HTR-8/SVneo (cell line): ENCODE results near the gene TCAF2.
"Not testable (repeated sequence)": the region's sequence is repeated elsewhere in the genome, so short reads cannot be mapped to it uniquely, and the experiment has no call there.

Experiments used
- DNase-seq: peaks from one replicate; pipeline ENCODE4 v3.0.0; 2011; ENCODE audit warnings: low spot score, mixed read lengths; ENCODE audit not compliant: insufficient read length
- FAIRE-seq: peaks from 2 replicates; lab custom pipeline; 2011; peaks lifted over from hg19 to GRCh38; lab: Jason Lieb, UNC

TCAF2 gene

DNA sequence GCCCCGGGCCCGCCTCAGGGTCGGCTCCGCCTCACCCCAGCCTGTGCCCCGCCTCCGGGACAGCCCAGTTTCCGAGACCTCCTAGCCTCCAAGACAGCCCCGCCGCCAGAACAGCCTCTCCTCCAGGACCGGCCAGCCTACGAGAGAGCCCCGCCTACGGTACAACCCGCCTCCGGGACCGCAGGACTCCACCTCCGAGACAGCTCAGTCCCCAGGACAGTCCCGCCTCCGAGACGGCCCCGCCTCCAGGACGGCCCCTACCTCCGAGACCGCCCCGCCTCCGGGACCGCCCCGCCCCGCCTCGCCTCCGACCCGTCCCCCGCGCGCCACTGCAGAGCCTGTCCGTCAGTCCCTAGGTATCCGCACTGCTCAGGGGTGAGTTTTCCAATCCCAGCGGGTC is at the start of gene TCAF2:
TSS of gene TCAF2 (plus strand) at position 329 of the 400 bp plus-strand sequence.
- not testable (repeated sequence) for FAIRE-seq, DNase-seq

DNA sequence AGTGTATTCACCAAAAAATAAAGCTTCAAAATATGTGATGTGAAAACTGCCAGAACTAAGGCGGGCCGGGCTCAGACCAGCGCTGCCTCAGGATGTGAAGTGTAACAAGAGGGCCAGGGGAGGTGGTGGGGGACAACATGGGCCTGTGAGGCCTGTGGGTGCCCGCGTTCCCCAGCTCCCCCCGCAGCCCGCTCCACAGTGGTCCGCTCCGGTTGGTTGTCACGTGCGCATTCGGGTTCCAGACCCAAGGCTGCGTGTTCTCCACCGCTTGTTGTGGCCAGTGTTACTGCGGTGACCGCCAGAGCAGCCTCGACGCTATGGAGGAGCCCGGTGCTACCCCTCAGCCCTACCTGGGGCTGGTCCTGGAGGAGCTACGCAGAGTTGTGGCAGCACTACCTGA is 49.3 kb upstream of the TCAF2 start, which contains the start of gene CTAGE15:
TSS of gene CTAGE15 (plus strand) at position 301 of the 400 bp plus-strand sequence. CDS start at position 318, 17 bp downstream.
- FAIRE-seq, DNase-seq: not testable (repeated sequence)

DNA sequence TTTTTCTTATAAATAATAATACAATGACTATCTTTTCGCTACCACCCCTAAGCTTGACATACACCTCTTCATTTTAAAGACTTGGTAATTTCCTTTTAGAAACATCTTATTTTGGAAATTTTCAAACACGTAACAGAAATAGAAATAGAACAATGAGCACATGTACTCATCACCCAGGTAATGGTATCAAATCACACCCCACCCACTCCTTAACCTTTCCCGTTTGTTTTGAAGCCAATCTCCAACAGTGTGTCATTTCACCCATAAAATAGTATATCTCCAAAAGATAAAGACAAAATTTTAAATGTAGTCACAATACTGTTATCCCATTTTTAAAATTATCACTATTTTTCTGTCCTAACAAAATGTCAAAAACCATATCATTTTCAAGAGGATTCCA is 32.6 kb upstream of the TCAF2 start:
- not testable (repeated sequence) for FAIRE-seq, DNase-seq

DNA sequence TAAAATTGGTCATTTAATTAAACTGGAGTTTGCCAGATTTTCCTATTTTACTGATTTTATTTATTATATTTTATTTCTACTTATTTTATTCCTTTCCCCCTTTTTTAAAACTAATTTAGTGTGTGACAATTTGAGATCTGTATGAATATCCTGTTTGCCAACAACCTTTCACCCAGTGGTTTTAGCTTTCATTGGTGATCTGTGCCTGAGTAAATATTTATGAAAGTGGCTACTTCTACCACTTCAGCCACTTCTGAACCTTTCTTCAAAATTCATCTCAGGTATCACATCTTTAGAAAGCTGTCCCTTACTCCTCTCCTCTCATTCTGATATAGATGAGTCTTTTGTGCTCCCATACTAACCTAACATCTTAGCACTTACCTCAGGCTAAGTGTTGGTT is 30.9 kb upstream of the TCAF2 start:
- not testable (repeated sequence) for FAIRE-seq, DNase-seq

GRCh38 chr7:143598086-143598485 is 22.7 kb upstream of the TCAF2 start:
- not testable (repeated sequence) for FAIRE-seq, DNase-seq

DNA sequence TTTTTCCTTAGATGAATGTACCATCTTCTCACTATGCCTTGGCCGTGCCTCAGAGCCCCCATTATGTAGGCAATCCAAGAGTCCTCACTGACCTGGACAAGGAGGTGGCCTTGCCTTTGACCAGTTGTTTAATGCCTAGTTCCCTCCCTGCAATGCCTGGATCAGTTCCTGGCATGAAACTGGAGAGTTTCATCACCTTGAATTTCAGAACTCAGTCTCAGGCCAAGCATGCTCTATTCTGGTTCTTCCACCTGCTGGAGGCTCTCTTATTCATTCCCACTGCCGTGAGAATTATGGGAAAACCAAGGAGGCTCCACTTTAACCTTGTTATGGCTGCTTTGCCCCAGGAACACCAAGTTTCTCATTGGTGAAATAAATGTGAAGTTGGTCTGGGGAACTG is 17.2 kb upstream of the TCAF2 start:
- FAIRE-seq, result not testable (repeated sequence)

GRCh38 chr7:143606088-143606487 is 14.7 kb upstream of the TCAF2 start:
- FAIRE-seq, result not testable (repeated sequence)

More for the DNA sequence above, 17.2 kb upstream of the TCAF2 start:
- not testable (repeated sequence) for DNase-seq

GRCh38 chr7:143615545-143615944 is 5.2 kb upstream of the TCAF2 start:
- DNase-seq, FAIRE-seq: not testable (repeated sequence)

More at GRCh38 chr7:143606088-143606487, 14.7 kb upstream of the TCAF2 start:
- DNase-seq, result not testable (repeated sequence)

DNA sequence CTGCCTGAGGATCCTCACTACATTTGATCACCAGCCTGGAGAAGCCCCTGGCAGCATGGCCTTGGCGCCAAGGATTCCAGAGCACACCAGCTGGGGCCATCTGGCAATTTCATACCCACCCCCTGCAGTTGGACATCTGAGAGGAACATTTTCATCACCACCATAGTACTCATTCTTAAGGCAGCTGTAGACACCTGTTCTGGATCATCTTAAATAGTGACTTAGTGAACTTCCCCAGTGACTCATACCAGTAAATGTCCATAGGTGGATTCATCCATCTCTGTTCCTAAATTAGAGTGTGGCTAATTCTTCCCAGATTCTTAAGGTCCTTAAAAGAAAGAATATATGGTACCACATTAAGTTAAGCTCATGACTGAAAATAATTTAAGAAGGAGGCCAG is 3.6 kb upstream of the TCAF2 start:
- not testable (repeated sequence) for DNase-seq

GRCh38 chr7:143620058-143620457 is 716 bp upstream of the TCAF2 start:
- FAIRE-seq, DNase-seq: not testable (repeated sequence)

More for the DNA sequence above, 3.6 kb upstream of the TCAF2 start:
- FAIRE-seq, result not testable (repeated sequence)

- not testable (repeated sequence) for FAIRE-seq, DNase-seq
These were observed 401 bp downstream of the TCAF2 start for GRCh38 chr7:143621175-143621574.

- DNase-seq, FAIRE-seq: not testable (repeated sequence)
These were observed 1.4 kb downstream of the TCAF2 start for GRCh38 chr7:143622130-143622529.

- not testable (repeated sequence) for DNase-seq, FAIRE-seq
These were observed 9.9 kb downstream of the TCAF2 start for GRCh38 chr7:143630653-143631052.

- not testable (repeated sequence) for DNase-seq, FAIRE-seq
These were observed 11.7 kb downstream of the TCAF2 start for GRCh38 chr7:143632506-143632905.

- FAIRE-seq, DNase-seq: not testable (repeated sequence)
These were observed 12.3 kb downstream of the TCAF2 start for GRCh38 chr7:143633013-143633618.

DNA sequence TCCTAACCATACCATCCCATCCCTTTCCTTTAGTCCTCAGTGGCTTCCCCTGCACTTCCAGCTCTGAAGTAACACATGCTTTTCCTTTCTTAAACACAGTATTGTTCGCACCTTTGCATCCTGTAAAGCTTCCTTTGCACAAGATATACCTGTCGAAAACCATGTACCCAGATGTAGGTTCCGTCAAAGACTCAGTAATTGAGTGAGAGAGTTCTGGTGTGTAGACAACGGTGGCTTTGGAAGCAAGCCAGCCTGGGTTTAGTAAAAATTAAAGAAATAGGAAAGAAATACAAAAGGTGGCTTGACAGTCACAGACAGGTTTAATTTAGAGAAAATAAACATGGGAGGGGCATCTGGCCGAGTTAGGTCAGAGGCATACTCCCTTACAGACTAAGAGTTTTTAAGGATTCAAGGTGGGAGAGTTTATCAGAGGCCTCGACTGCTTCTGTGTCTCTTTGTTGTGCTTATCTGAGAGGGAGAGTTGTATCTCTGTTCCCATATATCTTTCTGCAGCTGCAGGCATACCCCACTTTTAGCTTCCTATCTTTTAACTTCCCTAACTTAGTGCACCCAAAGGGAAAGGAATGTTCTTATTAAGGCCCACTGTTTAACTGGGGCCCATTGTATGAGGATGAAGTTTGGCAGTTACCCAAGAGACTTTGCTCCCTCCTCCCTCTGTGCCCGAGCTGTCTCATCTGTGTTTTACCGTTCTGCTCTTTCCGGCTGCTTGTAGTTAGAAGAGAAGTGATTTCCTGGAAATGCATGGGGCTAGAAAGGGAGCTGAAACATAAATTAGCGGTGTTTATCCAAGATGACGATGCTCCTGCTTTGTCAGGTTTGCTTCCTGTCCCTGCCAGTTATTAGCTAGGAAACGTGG is 14.8 kb downstream of the TCAF2 start:
- FAIRE-seq, DNase-seq: not testable (repeated sequence)

- DNase-seq, FAIRE-seq: not testable (repeated sequence)
These were observed 18.6 kb downstream of the TCAF2 start for GRCh38 chr7:143639372-143639771.

DNA sequence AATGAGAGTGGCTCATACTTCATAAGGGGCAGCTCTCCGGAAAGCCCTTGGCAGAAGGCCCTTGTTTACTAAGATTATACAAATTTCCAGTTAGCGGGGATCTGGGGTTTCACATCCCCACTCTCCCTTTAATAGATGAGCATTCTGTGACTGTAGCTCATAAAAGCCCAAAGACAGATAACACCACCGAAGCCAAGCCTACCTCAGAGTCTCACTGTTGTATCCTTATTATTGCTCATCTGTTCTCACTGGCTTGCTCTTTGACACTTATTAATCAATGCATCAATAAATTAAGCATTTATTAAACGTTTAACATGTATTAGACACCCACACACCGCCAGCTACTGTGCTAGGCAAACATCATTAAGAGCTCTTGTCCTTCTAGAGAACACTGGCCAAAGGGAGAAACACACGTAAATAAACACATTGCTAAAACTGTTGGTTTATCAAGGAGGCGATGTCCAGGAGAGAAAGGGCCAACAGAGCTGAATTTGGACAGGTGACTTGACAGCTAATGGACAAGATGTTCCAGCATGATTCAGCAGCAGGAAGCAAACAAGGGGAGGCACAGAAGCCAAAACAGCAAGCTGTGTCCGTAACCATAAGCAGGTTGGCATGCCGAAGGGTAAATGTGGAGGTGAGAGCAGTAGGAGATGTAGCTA is 19.9 kb downstream of the TCAF2 start:
- not testable (repeated sequence) for FAIRE-seq, DNase-seq

- not testable (repeated sequence) for FAIRE-seq, DNase-seq
These were observed 25.8 kb downstream of the TCAF2 start for GRCh38 chr7:143646598-143646997.

DNA sequence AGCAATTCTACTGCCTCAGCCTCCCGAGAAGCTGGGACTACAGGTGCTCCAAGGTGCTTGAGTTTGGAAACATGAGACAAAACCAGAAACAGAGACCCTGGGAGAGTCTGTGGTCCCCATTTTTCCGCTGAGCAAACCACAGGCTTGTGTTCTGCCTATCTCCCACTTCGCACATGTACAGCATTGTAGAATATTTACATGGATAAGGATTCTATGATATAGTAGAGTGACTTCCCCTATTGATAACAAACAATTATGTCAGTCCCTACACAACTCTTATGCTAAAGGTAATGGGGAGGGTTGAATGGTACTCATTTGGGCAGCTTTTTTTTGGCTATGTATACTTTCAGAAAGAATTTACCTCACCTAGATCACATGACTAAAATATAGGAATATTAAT is 29.1 kb downstream of the TCAF2 start:
- not testable (repeated sequence) for FAIRE-seq, DNase-seq
